HG02981 (cell line): ENCODE measurements around the gene GNAI1.

ENCODE experiments used
- ATAC-seq: cut with Tn5 transposase; IDR thresholded peaks from one replicate; pipeline ENCODE4 v1.9.1; 2021; ENCODE audit warnings: mild to moderate bottlenecking, moderate library complexity; ENCODE audit not compliant: unreplicated experiment

Gene GNAI1

GRCh38 chr7:80131675-80132435 is 2.8 kb upstream of the GNAI1 start:
- no peak for ATAC-seq

GRCh38 chr7:80132594-80132993 is 2.0 kb upstream of the GNAI1 start:
- no peak for ATAC-seq

DNA sequence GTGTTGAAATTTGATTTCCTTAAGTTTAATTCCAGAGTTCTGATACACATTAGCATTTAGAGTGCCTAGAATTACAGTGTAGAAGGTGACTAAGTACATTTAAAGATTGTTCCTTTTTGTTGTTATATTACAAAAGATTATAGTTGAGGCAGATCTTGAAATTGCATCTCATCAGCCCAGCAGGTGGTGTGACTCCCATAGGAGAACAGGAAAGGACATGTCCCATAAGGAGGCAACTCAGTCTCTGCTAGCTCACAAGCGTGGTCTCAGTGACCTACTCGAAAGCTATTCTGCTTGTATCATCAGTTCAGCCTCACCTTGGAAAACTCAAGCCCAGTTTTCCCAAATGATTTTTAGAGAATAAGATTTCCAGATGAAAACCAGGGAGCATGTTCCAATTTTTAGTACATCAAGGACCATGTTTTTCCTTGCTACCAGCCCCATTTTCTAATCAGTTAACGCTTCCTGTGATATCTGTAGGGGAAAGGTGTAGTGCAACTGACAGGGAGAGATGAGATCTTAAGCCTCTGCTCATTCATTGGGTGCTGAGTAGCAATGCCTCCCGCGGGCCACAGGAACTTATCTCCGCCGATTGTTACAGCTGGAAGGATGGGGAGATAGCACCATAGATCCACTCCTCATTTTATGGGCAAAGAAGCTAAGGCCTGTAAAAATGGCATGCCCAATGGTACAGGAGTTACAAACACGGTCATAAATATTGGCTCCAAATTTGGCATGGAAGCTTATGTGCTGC is 1.1 kb upstream of the GNAI1 start:
- ATAC-seq, result no peak

- ATAC-seq, result no peak
Measured at GRCh38 chr7:80134115-80134535, 506 bp upstream of the GNAI1 start.

DNA sequence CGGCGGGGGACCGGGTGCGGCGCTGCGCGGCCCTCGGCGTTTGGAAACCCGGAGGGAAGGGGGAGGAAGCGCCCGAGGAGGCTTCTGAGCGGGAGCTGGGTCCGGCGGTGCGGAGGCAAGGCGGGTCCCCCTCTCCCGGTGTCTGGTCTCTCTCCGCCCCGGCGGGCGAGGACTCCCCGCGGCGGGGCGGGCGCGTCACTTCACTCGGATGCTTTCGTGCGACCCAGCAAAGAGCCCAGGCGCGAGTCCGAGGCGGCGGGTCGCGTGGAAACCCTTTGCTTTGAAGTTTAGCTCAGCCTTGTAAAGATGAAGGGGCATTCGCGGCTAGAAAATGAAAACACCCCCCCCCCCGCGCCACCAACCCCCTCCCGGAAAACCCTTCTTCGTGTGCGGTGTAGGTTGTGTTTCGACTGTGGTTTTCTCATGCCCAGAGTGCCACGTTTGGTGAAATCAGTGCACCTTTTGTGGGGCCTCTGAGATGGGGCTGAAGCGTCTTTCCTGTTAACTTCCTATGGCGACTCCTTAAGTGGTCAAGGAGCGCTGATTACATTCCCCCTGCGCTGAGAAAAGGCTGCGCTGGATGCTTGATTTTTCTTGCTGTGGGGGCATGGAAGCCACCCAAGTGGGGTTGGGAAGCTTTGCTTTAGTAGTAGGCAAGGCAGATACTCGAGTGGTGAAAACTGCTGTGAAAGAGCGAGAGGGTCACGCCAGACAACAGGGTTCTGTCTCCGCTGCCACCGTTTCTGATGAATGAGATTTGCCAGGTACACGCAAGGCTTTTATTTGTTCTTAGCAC is 876 bp downstream of the GNAI1 start:
- peak; percentile 12 for ATAC-seq

DNA sequence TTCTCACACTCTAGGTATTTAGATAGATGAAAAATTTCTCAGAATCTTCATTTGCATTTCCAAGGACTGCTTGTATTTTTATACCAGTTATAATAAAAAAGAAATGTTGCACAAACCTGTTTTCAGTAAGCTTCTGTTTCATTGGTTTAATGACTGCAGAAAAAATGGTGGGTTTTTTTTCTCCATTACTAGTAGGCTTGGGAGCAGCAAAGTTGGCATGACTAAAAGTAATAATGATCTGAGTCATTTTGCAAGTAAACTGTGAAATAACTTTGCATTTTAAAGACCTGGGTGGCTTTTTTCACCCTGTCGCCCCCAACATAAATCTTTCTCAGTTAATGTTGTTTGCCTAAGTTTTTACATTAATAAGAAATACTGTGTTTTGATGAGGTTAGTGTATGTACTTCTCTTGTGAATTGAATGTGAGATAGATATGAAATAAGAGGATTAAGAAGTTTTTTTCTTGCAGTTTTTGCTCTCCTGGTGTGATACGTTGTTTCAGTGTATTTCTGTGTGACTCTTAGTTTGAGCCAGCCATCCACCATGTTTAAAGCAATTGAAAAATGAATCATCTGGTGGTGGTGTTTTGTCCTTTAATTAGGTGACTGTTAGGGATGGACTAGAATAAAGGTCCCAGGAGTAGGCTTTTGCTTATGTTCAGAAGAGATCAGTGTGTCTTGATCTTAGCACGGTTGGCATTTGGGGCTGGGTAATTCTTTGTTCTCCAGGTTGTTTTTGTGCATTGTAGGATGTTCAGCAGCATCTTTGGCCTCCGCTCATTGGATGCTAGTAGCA is 1.8 kb downstream of the GNAI1 start:
- peak; percentile 45 for ATAC-seq

DNA sequence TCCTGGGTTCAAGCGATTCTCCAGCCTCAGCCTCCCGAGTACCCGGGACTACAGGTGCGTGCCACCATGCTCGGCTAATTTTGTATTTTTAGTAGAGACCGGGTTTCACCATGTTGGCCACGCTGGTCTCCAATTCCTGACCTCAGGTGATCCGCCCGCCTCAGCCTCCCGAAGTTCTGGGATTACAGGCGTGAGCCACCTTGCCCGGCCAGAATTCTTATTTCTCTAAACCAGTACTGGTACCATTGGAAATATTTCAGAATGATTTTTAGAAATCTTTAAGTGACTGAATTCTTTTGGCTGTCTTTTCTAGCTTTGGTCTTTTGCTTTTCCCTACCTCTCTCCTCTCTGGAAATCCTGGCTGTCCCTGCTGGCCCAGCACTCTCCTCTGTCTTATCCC is 2.8 kb downstream of the GNAI1 start:
- ATAC-seq, result no peak

- ATAC-seq, result no peak
Measured at GRCh38 chr7:80139236-80139635, 4.6 kb downstream of the GNAI1 start.

GRCh38 chr7:80140388-80140787 is 5.8 kb downstream of the GNAI1 start:
- no peak for ATAC-seq

DNA sequence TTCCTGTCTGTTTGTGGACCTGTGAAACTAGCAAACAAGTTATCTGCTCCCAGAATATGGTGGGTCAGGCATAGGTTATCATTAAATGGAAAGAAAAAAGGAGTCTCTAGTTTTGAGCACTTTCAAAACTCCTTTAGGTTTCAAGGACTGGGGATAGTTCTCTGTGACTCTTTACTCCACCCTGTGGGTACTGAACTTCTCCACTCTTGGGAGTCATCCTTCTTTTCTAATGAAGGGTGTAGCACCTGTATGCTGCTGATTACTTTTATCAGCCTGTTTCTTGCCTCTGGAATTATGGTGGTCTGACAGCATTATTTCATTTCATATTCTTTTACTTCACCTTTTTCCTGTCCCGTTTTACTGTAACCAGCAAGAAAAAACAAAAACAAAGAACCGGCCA is 6.7 kb downstream of the GNAI1 start:
- ATAC-seq, result no peak

- ATAC-seq, result no peak
Measured at GRCh38 chr7:80142853-80143580, 8.4 kb downstream of the GNAI1 start.

- ATAC-seq, result no peak
Measured at GRCh38 chr7:80145780-80146422, 11.3 kb downstream of the GNAI1 start.

- no peak for ATAC-seq
Measured at GRCh38 chr7:80146545-80147182, 12.0 kb downstream of the GNAI1 start.

GRCh38 chr7:80147543-80148391 is 13.1 kb downstream of the GNAI1 start:
- ATAC-seq, result no peak

DNA sequence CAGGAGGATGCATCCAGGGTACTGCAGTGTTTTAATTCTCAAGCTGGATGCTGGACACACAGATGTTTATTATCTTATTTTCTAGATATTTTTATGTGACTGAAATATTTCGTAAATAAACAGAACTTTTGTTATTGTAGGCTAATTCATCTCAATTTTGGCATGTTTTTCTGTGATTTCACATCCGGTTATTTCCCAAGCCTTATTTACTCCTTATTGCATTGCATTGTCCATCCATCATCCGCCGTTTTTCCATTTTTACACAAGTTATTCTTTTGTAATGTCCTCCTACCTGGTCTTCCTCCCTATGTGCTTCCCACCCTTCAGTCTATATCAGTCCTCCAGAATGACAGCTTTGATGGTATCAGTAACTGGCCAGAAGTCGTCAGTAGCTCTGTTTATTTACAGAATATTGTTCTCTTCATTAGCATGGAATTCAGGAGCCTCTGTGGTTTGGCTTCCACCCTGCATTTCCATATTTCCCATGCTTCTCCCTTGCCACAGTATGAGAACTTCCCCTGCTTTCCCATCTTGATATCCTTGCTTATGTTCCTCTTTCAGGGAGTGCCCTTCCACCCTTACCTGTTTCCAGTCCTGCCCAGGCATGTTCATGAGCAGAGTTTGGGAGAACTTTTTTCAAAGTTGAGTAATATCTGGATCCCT is 16.1 kb downstream of the GNAI1 start:
- ATAC-seq, result peak; percentile 8

GRCh38 chr7:80151274-80151665 is 16.6 kb downstream of the GNAI1 start:
- peak; percentile 89 for ATAC-seq

- ATAC-seq, result no peak
Measured at GRCh38 chr7:80153446-80153845, 18.8 kb downstream of the GNAI1 start.
